Measurements from ENCODE around the gene SCAI.

GRCh38 chr9:124949387-124949786 lies 193.9 kb downstream of the SCAI start:
- TF ChIP-seq PHF20 (IDR thresholded peaks at IDR 0.05; ENCODE audit: partially characterized antibody): no peak
- TF ChIP-seq TOE1 (IDR thresholded peaks at IDR 0.05; ENCODE audit: borderline replicate concordance): no peak
- no peak for TF ChIP-seq TOE1 (CRISPR knock-in tag; IDR thresholded peaks at IDR 0.05; ENCODE audit: borderline replicate concordance, low read depth)
- TF ChIP-seq ATF1 (CRISPR knock-in tag; IDR thresholded peaks at IDR 0.05): no peak
- no peak for TF ChIP-seq ATF1 (tag; IDR thresholded peaks at IDR 0.05)
- TF ChIP-seq TGIF2 (CRISPR knock-in tag; IDR thresholded peaks at IDR 0.05): no peak
- no peak for TF ChIP-seq CTCF (IDR thresholded peaks at IDR 0.05 in 2 of 3, conservative IDR thresholded peaks at IDR 0.05 in 1 of 3; ENCODE audit: insufficient read depth in 2 of 3, low read depth in 1 of 3, low read length in 3 of 3)
- TF ChIP-seq HDAC1 (IDR thresholded peaks at IDR 0.05): no peak
- no peak for TF ChIP-seq JUND (IDR thresholded peaks at IDR 0.05; ENCODE audit: borderline replicate concordance, low read depth, low read length)
- no peak for TF ChIP-seq JUND (tag; IDR thresholded peaks at IDR 0.05; ENCODE audit: borderline replicate concordance, low read depth, low read length)
- TF ChIP-seq HCFC1 (IDR thresholded peaks at IDR 0.05; ENCODE audit: low read depth, low read length): no peak
- no peak for TF ChIP-seq ZFP30 (CRISPR knock-in tag; IDR thresholded peaks at IDR 0.05; ENCODE audit: borderline replicate concordance)
- no peak for TF ChIP-seq ZNF146 (CRISPR knock-in tag; IDR thresholded peaks at IDR 0.05; ENCODE audit: unreplicated experiment)
- no peak for TF ChIP-seq ZNF639 (CRISPR knock-in tag; conservative IDR thresholded peaks at IDR 0.05 in 1 of 2, IDR thresholded peaks at IDR 0.05 in 1 of 2)
- TF ChIP-seq FOXJ3 (CRISPR knock-in tag; IDR thresholded peaks at IDR 0.05): no peak

All from K562 (cell line).